ENCODE measurements around the gene VPS8.
"Not testable (repeated sequence)": the region's sequence is repeated elsewhere in the genome, so short reads cannot be mapped to it uniquely, and the experiment has no call there.

DNA sequence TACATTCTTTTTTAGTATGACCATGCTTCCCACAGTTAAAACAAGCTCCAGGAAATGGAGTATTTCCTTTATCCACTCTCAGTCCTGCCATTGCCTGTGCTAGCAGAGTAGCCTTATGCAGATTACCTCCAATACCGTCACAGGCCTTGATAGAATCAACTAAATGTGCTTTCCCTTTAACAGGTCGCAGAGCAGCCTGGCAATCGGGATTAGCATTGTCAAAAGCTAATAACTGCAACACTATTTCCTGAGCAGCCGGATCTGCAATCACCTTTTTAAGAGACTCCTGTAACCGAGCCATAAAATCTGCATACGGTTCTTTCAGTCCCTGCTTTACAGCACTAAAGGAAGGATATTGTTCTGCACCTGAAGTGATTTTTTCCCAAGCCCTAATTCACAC is 206.0 kb downstream of the VPS8 start:
- TF ChIP-seq POLR2A (conservative IDR thresholded peaks at IDR 0.05); TRIM28 (IDR thresholded peaks at IDR 0.05); PHF20 (IDR thresholded peaks at IDR 0.05; ENCODE audit: partially characterized antibody); PHB2 (IDR thresholded peaks at IDR 0.05; ENCODE audit: low read depth); TCF7L2 (IDR thresholded peaks at IDR 0.05; ENCODE audit: low read depth, low read length); SMAD1 (IDR thresholded peaks at IDR 0.05; ENCODE audit: low read depth, low read length, partially characterized antibody); CHD2 (IDR thresholded peaks at IDR 0.05; ENCODE audit: low read depth, low read length); CBX8 (IDR thresholded peaks at IDR 0.05; ENCODE audit: borderline replicate concordance, extremely low read depth, low read depth, low read length, poor library complexity, severe bottlenecking); GTF2F1 (IDR thresholded peaks at IDR 0.05; ENCODE audit: low read depth, low read length): not testable (repeated sequence)
- TF ChIP-seq, protein P1, sequence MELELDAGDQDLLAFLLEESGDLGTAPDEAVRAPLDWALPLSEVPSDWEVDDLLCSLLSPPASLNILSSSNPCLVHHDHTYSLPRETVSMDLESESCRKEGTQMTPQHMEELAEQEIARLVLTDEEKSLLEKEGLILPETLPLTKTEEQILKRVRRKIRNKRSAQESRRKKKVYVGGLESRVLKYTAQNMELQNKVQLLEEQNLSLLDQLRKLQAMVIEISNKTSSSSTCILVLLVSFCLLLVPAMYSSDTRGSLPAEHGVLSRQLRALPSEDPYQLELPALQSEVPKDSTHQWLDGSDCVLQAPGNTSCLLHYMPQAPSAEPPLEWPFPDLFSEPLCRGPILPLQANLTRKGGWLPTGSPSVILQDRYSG (tag; conservative IDR thresholded peaks at IDR 0.05; ENCODE audit: low read depth): not testable (repeated sequence)
- TF ChIP-seq, protein P2, sequence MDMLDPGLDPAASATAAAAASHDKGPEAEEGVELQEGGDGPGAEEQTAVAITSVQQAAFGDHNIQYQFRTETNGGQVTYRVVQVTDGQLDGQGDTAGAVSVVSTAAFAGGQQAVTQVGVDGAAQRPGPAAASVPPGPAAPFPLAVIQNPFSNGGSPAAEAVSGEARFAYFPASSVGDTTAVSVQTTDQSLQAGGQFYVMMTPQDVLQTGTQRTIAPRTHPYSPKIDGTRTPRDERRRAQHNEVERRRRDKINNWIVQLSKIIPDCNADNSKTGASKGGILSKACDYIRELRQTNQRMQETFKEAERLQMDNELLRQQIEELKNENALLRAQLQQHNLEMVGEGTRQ (CRISPR knock-in tag; IDR thresholded peaks at IDR 0.05): not testable (repeated sequence)
- TF ChIP-seq, protein P3, sequence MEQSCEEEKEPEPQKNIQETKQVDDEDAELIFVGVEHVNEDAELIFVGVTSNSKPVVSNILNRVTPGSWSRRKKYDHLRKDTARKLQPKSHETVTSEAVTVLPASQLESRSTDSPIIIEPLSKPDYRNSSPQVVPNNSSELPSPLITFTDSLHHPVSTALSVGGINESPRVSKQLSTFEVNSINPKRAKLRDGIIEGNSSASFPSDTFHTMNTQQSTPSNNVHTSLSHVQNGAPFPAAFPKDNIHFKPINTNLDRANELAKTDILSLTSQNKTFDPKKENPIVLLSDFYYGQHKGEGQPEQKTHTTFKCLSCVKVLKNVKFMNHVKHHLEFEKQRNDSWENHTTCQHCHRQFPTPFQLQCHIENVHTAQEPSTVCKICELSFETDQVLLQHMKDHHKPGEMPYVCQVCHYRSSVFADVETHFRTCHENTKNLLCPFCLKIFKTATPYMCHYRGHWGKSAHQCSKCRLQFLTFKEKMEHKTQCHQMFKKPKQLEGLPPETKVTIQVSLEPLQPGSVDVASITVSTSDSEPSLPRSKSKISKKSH (CRISPR knock-in tag; IDR thresholded peaks at IDR 0.05): not testable (repeated sequence)
- TF ChIP-seq, protein P4, sequence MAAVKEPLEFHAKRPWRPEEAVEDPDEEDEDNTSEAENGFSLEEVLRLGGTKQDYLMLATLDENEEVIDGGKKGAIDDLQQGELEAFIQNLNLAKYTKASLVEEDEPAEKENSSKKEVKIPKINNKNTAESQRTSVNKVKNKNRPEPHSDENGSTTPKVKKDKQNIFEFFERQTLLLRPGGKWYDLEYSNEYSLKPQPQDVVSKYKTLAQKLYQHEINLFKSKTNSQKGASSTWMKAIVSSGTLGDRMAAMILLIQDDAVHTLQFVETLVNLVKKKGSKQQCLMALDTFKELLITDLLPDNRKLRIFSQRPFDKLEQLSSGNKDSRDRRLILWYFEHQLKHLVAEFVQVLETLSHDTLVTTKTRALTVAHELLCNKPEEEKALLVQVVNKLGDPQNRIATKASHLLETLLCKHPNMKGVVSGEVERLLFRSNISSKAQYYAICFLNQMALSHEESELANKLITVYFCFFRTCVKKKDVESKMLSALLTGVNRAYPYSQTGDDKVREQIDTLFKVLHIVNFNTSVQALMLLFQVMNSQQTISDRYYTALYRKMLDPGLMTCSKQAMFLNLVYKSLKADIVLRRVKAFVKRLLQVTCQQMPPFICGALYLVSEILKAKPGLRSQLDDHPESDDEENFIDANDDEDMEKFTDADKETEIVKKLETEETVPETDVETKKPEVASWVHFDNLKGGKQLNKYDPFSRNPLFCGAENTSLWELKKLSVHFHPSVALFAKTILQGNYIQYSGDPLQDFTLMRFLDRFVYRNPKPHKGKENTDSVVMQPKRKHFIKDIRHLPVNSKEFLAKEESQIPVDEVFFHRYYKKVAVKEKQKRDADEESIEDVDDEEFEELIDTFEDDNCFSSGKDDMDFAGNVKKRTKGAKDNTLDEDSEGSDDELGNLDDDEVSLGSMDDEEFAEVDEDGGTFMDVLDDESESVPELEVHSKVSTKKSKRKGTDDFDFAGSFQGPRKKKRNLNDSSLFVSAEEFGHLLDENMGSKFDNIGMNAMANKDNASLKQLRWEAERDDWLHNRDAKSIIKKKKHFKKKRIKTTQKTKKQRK (IDR thresholded peaks at IDR 0.05; ENCODE audit: borderline replicate concordance, low read depth, low read length): not testable (repeated sequence)

All from K562 (cell line).